Activated CD4-positive, alpha-beta T cell treated with anti-CD3 and anti-CD28 coated beads, Interleukin-2, amount 10 ng/mL, durations not matched to agents 7 days and 5 days (primary cell): Measurements from ENCODE around the gene SLC25A21. TPM values are rescaled to one million over a fixed set of nuclear protein-coding genes. Genes with fewer than 3 reads are reported as not detected.
"Not testable (repeated sequence)": the region's sequence is repeated elsewhere in the genome, so short reads cannot be mapped to it uniquely, and the experiment has no call there.

Experiments used
- CTCF ChIA-PET: fragments of 350-600 bp; sonication (Branson Sonifier 250); formaldehyde crosslinking; loops from one replicate; lab custom pipeline; 2021; ENCODE audit warnings: antibody characterized with exemption; lab: Charles Lee
- POLR2A ChIA-PET: fragments of 350-600 bp; sonication (Branson Sonifier 250); formaldehyde crosslinking; loops from one replicate; lab custom pipeline; 2021; ENCODE audit warnings: antibody characterized with exemption; lab: Charles Lee
- DNase-seq: peaks from one replicate; pipeline ENCODE4 v3.0.0-alpha.2; 2020
- H3K27ac Mint-ChIP-seq: one replicate; pipeline ENCODE4 v1.8.0; 2021; ENCODE audit warnings: mild to moderate bottlenecking, moderate library complexity, mixed read lengths
- H3K27me3 Mint-ChIP-seq: one replicate; pipeline ENCODE4 v1.8.0; 2021; ENCODE audit warnings: mixed read lengths
- H3K36me3 Mint-ChIP-seq: one replicate; pipeline ENCODE4 v1.8.0; 2021; ENCODE audit warnings: low read depth, mixed read lengths
- H3K4me1 Mint-ChIP-seq: one replicate; pipeline ENCODE4 v1.8.0; 2021; ENCODE audit warnings: mixed read lengths
- H3K4me3 Mint-ChIP-seq: one replicate; pipeline ENCODE4 v1.8.0; 2021; ENCODE audit warnings: mild to moderate bottlenecking, moderate library complexity, mixed read lengths
- H3K9me3 Mint-ChIP-seq: one replicate; pipeline ENCODE4 v1.8.0; 2021; ENCODE audit warnings: mixed read lengths
- total RNA-seq, 2 experiments: library from RNA; stranded (reverse); gene quantifications; one replicate each; pipeline ENCODE4 v1.2.3, GENCODE V29; 2021

Gene SLC25A21
- total RNA-seq, 2 experiments from 2014 or later = not detected

GRCh38 chr14:36829547-36829946 lies 342.9 kb downstream of the SLC25A21 start:
- CTCF ChIA-PET = no interaction called here
- DNase-seq = no peak
- POLR2A ChIA-PET = no interaction called here

GRCh38 chr14:36827861-36828260 lies 344.5 kb downstream of the SLC25A21 start:
- Mint-ChIP-seq H3K4me1 (no peaks in the 10 kb centered on the region), H3K9me3 (no peaks in the 10 kb centered on the region), H3K36me3 (no peaks in the 10 kb centered on the region), H3K27me3 (no peaks in the 10 kb centered on the region), H3K4me3 (no peak overlapping the region), H3K27ac (no peak overlapping the region)
- POLR2A ChIA-PET = no interaction called here
- CTCF ChIA-PET = no interaction called here
- DNase-seq = no peak

More at GRCh38 chr14:36829547-36829946, 342.9 kb downstream of the SLC25A21 start:
- Mint-ChIP-seq H3K36me3 (no peaks in the 10 kb centered on the region), H3K4me1 (no peaks in the 10 kb centered on the region), H3K9me3 (no peaks in the 10 kb centered on the region), H3K27me3 (no peaks in the 10 kb centered on the region), H3K27ac (no peak overlapping the region), H3K4me3 (no peak overlapping the region)

GRCh38 chr14:36826614-36827013 lies 345.8 kb downstream of the SLC25A21 start:
- POLR2A ChIA-PET = no interaction called here
- DNase-seq = no peak
- Mint-ChIP-seq H3K4me1 (no peaks in the 10 kb centered on the region), H3K9me3 (no peaks in the 10 kb centered on the region), H3K4me3 (no peak overlapping the region), H3K27me3 (no peaks in the 10 kb centered on the region), H3K27ac (no peak overlapping the region), H3K36me3 (no peaks in the 10 kb centered on the region)
- CTCF ChIA-PET = no interaction called here

- DNase-seq = no peak
- H3K36me3 Mint-ChIP-seq = no peaks in the 10 kb centered on the region
- CTCF ChIA-PET = interaction anchor here (0.7 kb wide), 1 partner anchor 82 kb away, joined by 3 read pairs; no protein-coding TSS in a partner anchor
- POLR2A ChIA-PET = no interaction called here
- no peaks in the 10 kb centered on the region for H3K9me3 Mint-ChIP-seq
- H3K4me1 Mint-ChIP-seq = no peaks in the 10 kb centered on the region
- H3K4me3 Mint-ChIP-seq = no peak overlapping the region
- no peaks in the 10 kb centered on the region for H3K27me3 Mint-ChIP-seq
- H3K27ac Mint-ChIP-seq = no peak overlapping the region
Measured at GRCh38 chr14:36824854-36825253, 347.6 kb downstream of the SLC25A21 start.

GRCh38 chr14:36823651-36824050 lies 348.8 kb downstream of the SLC25A21 start:
- ChIA-PET POLR2A (no interaction called here), CTCF (no interaction called here)
- no peak overlapping the region for H3K4me3 Mint-ChIP-seq
- H3K9me3 Mint-ChIP-seq = no peaks in the 10 kb centered on the region
- H3K27ac Mint-ChIP-seq = no peak overlapping the region
- H3K4me1 Mint-ChIP-seq = no peaks in the 10 kb centered on the region
- no peaks in the 10 kb centered on the region for H3K36me3 Mint-ChIP-seq
- H3K27me3 Mint-ChIP-seq = no peaks in the 10 kb centered on the region
- DNase-seq = no peak

- H3K27me3 Mint-ChIP-seq = no peaks in the 10 kb centered on the region
- no peaks in the 10 kb centered on the region for H3K4me1 Mint-ChIP-seq
- H3K9me3 Mint-ChIP-seq = no peaks in the 10 kb centered on the region
- no peak overlapping the region for H3K4me3 Mint-ChIP-seq
- POLR2A ChIA-PET = no interaction called here
- no peak for DNase-seq
- CTCF ChIA-PET = no interaction called here
- H3K27ac Mint-ChIP-seq = no peak overlapping the region
- H3K36me3 Mint-ChIP-seq = no peaks in the 10 kb centered on the region
Measured at GRCh38 chr14:36822685-36823084, 349.7 kb downstream of the SLC25A21 start.

- no peaks in the 10 kb centered on the region for H3K27me3 Mint-ChIP-seq
Measured at GRCh38 chr14:36820901-36821300, 351.5 kb downstream of the SLC25A21 start.

GRCh38 chr14:36820111-36820709 lies 352.2 kb downstream of the SLC25A21 start:
- CTCF ChIA-PET = no interaction called here
- Mint-ChIP-seq H3K9me3 (no peaks in the 10 kb centered on the region), H3K27me3 (no peaks in the 10 kb centered on the region), H3K4me3 (no peak overlapping the region), H3K4me1 (no peaks in the 10 kb centered on the region), H3K27ac (no peak overlapping the region), H3K36me3 (no peaks in the 10 kb centered on the region)
- DNase-seq = no peak
- POLR2A ChIA-PET = no interaction called here

More at GRCh38 chr14:36820901-36821300, 351.5 kb downstream of the SLC25A21 start:
- H3K27ac Mint-ChIP-seq = no peak overlapping the region
- H3K4me3 Mint-ChIP-seq = no peak overlapping the region
- H3K36me3 Mint-ChIP-seq = no peaks in the 10 kb centered on the region
- ChIA-PET CTCF (no interaction called here), POLR2A (no interaction called here)
- no peaks in the 10 kb centered on the region for H3K9me3 Mint-ChIP-seq
- H3K4me1 Mint-ChIP-seq = no peaks in the 10 kb centered on the region
- DNase-seq = no peak

GRCh38 chr14:36818794-36819384 lies 353.5 kb downstream of the SLC25A21 start:
- Mint-ChIP-seq H3K4me3 (no peak overlapping the region), H3K36me3 (no peaks in the 10 kb centered on the region), H3K9me3 (no peaks in the 10 kb centered on the region), H3K27me3 (no peaks in the 10 kb centered on the region), H3K4me1 (no peaks in the 10 kb centered on the region), H3K27ac (no peak overlapping the region)
- ChIA-PET POLR2A (no interaction called here), CTCF (no interaction called here)
- no peak for DNase-seq

GRCh38 chr14:36818246-36818645 lies 354.2 kb downstream of the SLC25A21 start:
- ChIA-PET CTCF (no interaction called here), POLR2A (no interaction called here)
- DNase-seq = no peak
- Mint-ChIP-seq H3K4me1 (no peaks in the 10 kb centered on the region), H3K36me3 (no peaks in the 10 kb centered on the region), H3K27ac (no peak overlapping the region), H3K27me3 (no peaks in the 10 kb centered on the region), H3K9me3 (no peaks in the 10 kb centered on the region), H3K4me3 (no peak overlapping the region)

GRCh38 chr14:36817071-36817930 lies 355.1 kb downstream of the SLC25A21 start:
- H3K36me3 Mint-ChIP-seq = no peaks in the 10 kb centered on the region

GRCh38 chr14:36816481-36816880 lies 355.9 kb downstream of the SLC25A21 start:
- H3K4me3 Mint-ChIP-seq = no peak overlapping the region
- CTCF ChIA-PET = interaction anchor here (1.1 kb wide), 1 partner anchor 11 kb away, joined by 3 read pairs; no protein-coding TSS in a partner anchor
- H3K27ac Mint-ChIP-seq = no peak overlapping the region
- no peaks in the 10 kb centered on the region for H3K27me3 Mint-ChIP-seq
- H3K4me1 Mint-ChIP-seq = no peaks in the 10 kb centered on the region
- no peaks in the 10 kb centered on the region for H3K36me3 Mint-ChIP-seq
- POLR2A ChIA-PET = no interaction called here
- DNase-seq = no peak
- no peaks in the 10 kb centered on the region for H3K9me3 Mint-ChIP-seq

More at GRCh38 chr14:36817071-36817930, 355.1 kb downstream of the SLC25A21 start:
- DNase-seq = no peak
- H3K9me3 Mint-ChIP-seq = no peaks in the 10 kb centered on the region
- POLR2A ChIA-PET = no interaction called here
- H3K27me3 Mint-ChIP-seq = no peaks in the 10 kb centered on the region
- CTCF ChIA-PET = interaction anchor here (1.1 kb wide), 1 partner anchor 12 kb away, joined by 3 read pairs; no protein-coding TSS in a partner anchor
- H3K27ac Mint-ChIP-seq = no peak overlapping the region
- no peaks in the 10 kb centered on the region for H3K4me1 Mint-ChIP-seq
- H3K4me3 Mint-ChIP-seq = no peak overlapping the region

GRCh38 chr14:36814783-36815182 lies 357.6 kb downstream of the SLC25A21 start:
- H3K36me3 Mint-ChIP-seq, POLR2A ChIA-PET, H3K4me3 Mint-ChIP-seq, DNase-seq, H3K27ac Mint-ChIP-seq, CTCF ChIA-PET, H3K4me1 Mint-ChIP-seq, H3K9me3 Mint-ChIP-seq, H3K27me3 Mint-ChIP-seq: not testable (repeated sequence)
